CD14-positive monocyte (primary cell): ENCODE data around the gene ATE1. TPM values are rescaled to one million over a fixed set of nuclear protein-coding genes. Genes with fewer than 3 reads are reported as not detected.

Source experiments
- DNase-seq, 3 donors: peaks; one replicate each; pipeline ENCODE4 v3.0.0-alpha.2; 2011 to 2022
- H2AFZ ChIP-seq: 2 replicates; pipeline ENCODE4 v1.6.0; 2012; ENCODE audit warnings: mild to moderate bottlenecking, low read depth, low read length, inconsistent platforms; ENCODE audit not compliant: insufficient read depth, poor library complexity, severe bottlenecking
- H3K27ac ChIP-seq, 2 donors: 1 replicate in 1 of 2; 2 replicates in 1 of 2; pipeline ENCODE4 v1.5.1; 2012 to 2013; ENCODE audit warnings: low read length in 2 of 2, control low read depth in 1 of 2, inconsistent platforms in 1 of 2, low read depth in 1 of 2, mild to moderate bottlenecking in 1 of 2
- H3K27me3 ChIP-seq, 2 donors: one replicate each; pipeline versions ENCODE4 v1.6.0 to v1.6.1; 2011 to 2013; ENCODE audit warnings: low read length in 2 of 2; ENCODE audit not compliant: control insufficient read depth in 2 of 2, insufficient read depth in 2 of 2
- H3K36me3 ChIP-seq, 2 donors: replicated peaks in 1 of 2; 1 replicate in 1 of 2; 2 replicates in 1 of 2; pipeline versions ENCODE4 v1.5.1 to v1.6.1; 2012 to 2013; ENCODE audit warnings: low read length in 2 of 2, control low read depth in 1 of 2, inconsistent platforms in 1 of 2, mild to moderate bottlenecking in 1 of 2; ENCODE audit not compliant: insufficient read depth in 2 of 2, control insufficient read depth in 1 of 2
- H3K4me1 ChIP-seq, 2 donors: 1 replicate in 1 of 2; 2 replicates in 1 of 2; pipeline versions ENCODE4 v1.5.1 to v1.6.1; 2012 to 2013; ENCODE audit warnings: low read length in 2 of 2, control low read depth in 1 of 2, inconsistent platforms in 1 of 2, mild to moderate bottlenecking in 1 of 2, moderate library complexity in 1 of 2; ENCODE audit not compliant: insufficient read depth in 2 of 2, control insufficient read depth in 1 of 2
- H3K4me2 ChIP-seq: replicated peaks from 2 replicates; pipeline ENCODE3; 2012; ENCODE audit warnings: low read length, moderate library complexity, mild to moderate bottlenecking; ENCODE audit not compliant: poor library complexity, severe bottlenecking; ENCODE audit errors: extremely low read depth
- H3K4me3 ChIP-seq, 3 experiments: fragments of 200-600 bp in 1 of 3; sonication (generic) in 1 of 3; replicated peaks in 1 of 3; 1 replicate in 2 of 3; 2 replicates in 1 of 3; pipeline ENCODE4 v1.5.1; 2011 to 2013; ENCODE audit warnings: low read length in 3 of 3, mild to moderate bottlenecking in 3 of 3, control low read depth in 2 of 3, low read depth in 2 of 3, inconsistent platforms in 1 of 3, moderate library complexity in 1 of 3
- H3K79me2 ChIP-seq: 2 replicates; pipeline ENCODE4 v1.6.0; 2012; ENCODE audit warnings: mild to moderate bottlenecking, control low read depth, inconsistent platforms, low read length, moderate library complexity; ENCODE audit not compliant: insufficient read depth
- H3K9ac ChIP-seq: 2 replicates; pipeline ENCODE4 v1.6.0; 2017; ENCODE audit warnings: low read length, mild to moderate bottlenecking; ENCODE audit not compliant: insufficient read depth, poor library complexity, severe bottlenecking
- H3K9me3 ChIP-seq, 2 donors: replicated peaks in 1 of 2; 1 replicate in 1 of 2; 2 replicates in 1 of 2; pipeline versions ENCODE4 v1.5.1 to v1.6.1; 2012 to 2013; ENCODE audit warnings: low read length in 2 of 2, control low read depth in 1 of 2; ENCODE audit not compliant: control insufficient read depth in 1 of 2, insufficient read depth in 1 of 2
- H4K20me1 ChIP-seq: 2 replicates; pipeline ENCODE4 v1.6.0; 2012; ENCODE audit warnings: mild to moderate bottlenecking, low read length, control low read depth, moderate library complexity; ENCODE audit not compliant: insufficient read depth
- H3K27ac Mint-ChIP-seq, 7 donors: one replicate each; pipeline ENCODE4 v1.8.0; 2020; ENCODE audit warnings: mild to moderate bottlenecking in 7 of 7, mixed read lengths in 7 of 7, moderate library complexity in 6 of 7, inconsistent platforms in 2 of 7
- H3K27me3 Mint-ChIP-seq, 3 donors: one replicate each; pipeline ENCODE4 v1.8.0; 2021 to 2022; ENCODE audit warnings: low read depth in 3 of 3, mild to moderate bottlenecking in 3 of 3, mixed read lengths in 3 of 3, moderate library complexity in 3 of 3, inconsistent platforms in 1 of 3
- H3K36me3 Mint-ChIP-seq, 2 donors: one replicate each; pipeline ENCODE4 v1.8.0; 2020; ENCODE audit warnings: mixed read lengths in 2 of 2, inconsistent platforms in 1 of 2, mild to moderate bottlenecking in 1 of 2
- H3K4me1 Mint-ChIP-seq: one replicate; pipeline ENCODE4 v1.8.0; 2020; ENCODE audit warnings: mild to moderate bottlenecking, mixed read lengths
- H3K4me3 Mint-ChIP-seq, 2 donors: one replicate each; pipeline ENCODE4 v1.8.0; 2020; ENCODE audit warnings: mild to moderate bottlenecking in 2 of 2, mixed read lengths in 2 of 2, moderate library complexity in 1 of 2
- H3K9me3 Mint-ChIP-seq, 7 donors: one replicate each; pipeline ENCODE4 v1.8.0; 2020 to 2022; ENCODE audit warnings: mixed read lengths in 7 of 7, mild to moderate bottlenecking in 6 of 7, moderate library complexity in 6 of 7, inconsistent platforms in 2 of 7
- CTCF ChIP-seq: fragments of 200-600 bp; IDR thresholded peaks from one replicate; pipeline ENCODE4 v1.8.0; 2022; ENCODE audit warnings: antibody characterized with exemption, mild to moderate bottlenecking
- WGBS: methylation state at CpG from one replicate; pipeline ENCODE4 v1.1.5; 2013; ENCODE audit warnings: missing lambda C conversion rate; ENCODE audit not compliant: insufficient coverage; 5-methylcytosine and 5-hydroxymethylcytosine counted together
- intact Hi-C, 2 donors: fragments of 100-400 bp; cut with micrococcal nuclease; formaldehyde crosslinking; loops; one replicate each; pipeline versions ENCODE4 v1.15.0 to v1.15.1; 2023
- polyA plus RNA-seq, 3 donors: library from polyadenylated mRNA; depleted of rRNA in 1 of 3; unstranded in 2 of 3; stranded (reverse) in 1 of 3; fragments of 300-500 nt in 2 of 3; fragments of >200 nt in 1 of 3; fragmentation: Illumina TruSeq in 2 of 3; gene quantifications; 1 replicate in 2 of 3; 2 replicates in 1 of 3; pipeline ENCODE4 v1.2.3, GENCODE V29; 2012 to 2021

ATE1 gene
- polyA plus RNA-seq, 3 donors = 9.2 to 19.5 (median 15.8) TPM

- Histone ChIP-seq H3K9ac (no peak overlapping the region), H3K36me3 (no peaks in the 10 kb centered on the region), H3K4me1 (no peaks in the 10 kb centered on the region), H3K4me3 (no peak overlapping the region), H2AFZ (no peak overlapping the region), H3K9me3 (no peaks in the 10 kb centered on the region), H4K20me1 (no peaks in the 10 kb centered on the region), H3K27me3 (no peaks in the 10 kb centered on the region), H3K79me2 (no peaks in the 10 kb centered on the region), H3K27ac (no peak overlapping the region), H3K4me2 (no peak overlapping the region)
- peaks cover 13 to 23% of the 10 kb centered on the region in 2 donors for H3K36me3 Mint-ChIP-seq
- no peak for TF ChIP-seq CTCF
- no peak overlapping the region for H3K27ac Mint-ChIP-seq
- H3K9me3 Mint-ChIP-seq = peaks cover 0 to 3% (median 0%) of the 10 kb centered on the region in 7 donors
- WGBS = no CpG with 5 or more reads among the region's 3 CpGs
- H3K4me3 Mint-ChIP-seq = no peak overlapping the region
- H3K27me3 Mint-ChIP-seq = peaks cover 0 to 1% (median 1%) of the 10 kb centered on the region in 3 donors
- DNase-seq = no peak
- intact Hi-C loops = no loop called here
- peaks cover 5% of the 10 kb centered on the region for H3K4me1 Mint-ChIP-seq
These were observed 131.5 kb downstream of the ATE1 start for GRCh38 chr10:121796342-121796741.

- Histone ChIP-seq H3K79me2 (no peaks in the 10 kb centered on the region), H3K9me3 (peaks cover 0 to 3% of the 10 kb centered on the region in 2 donors), H3K36me3 (peaks cover 4 to 10% of the 10 kb centered on the region in 2 donors), H3K4me1 (no peaks in the 10 kb centered on the region), H4K20me1 (no peaks in the 10 kb centered on the region), H2AFZ (no peak overlapping the region), H3K27me3 (no peaks in the 10 kb centered on the region), H3K27ac (no peak overlapping the region), H3K4me3 (no peak overlapping the region), H3K4me2 (no peak overlapping the region), H3K9ac (no peak overlapping the region)
- DNase-seq = no peak
- WGBS = 88% methylated on average over 1 of the region's 3 CpGs
- no peak overlapping the region for H3K4me3 Mint-ChIP-seq
- H3K4me1 Mint-ChIP-seq = peaks cover under 1% of the 10 kb centered on the region
- peaks cover 2 to 5% (median 3%) of the 10 kb centered on the region in 7 donors for H3K9me3 Mint-ChIP-seq
- H3K36me3 Mint-ChIP-seq = peaks cover 27 to 31% of the 10 kb centered on the region in 2 donors
- no peaks in the 10 kb centered on the region for H3K27me3 Mint-ChIP-seq
- intact Hi-C loops = no loop called here
- TF ChIP-seq CTCF = no peak
- H3K27ac Mint-ChIP-seq = peak overlapping the region in 1 of 7 donors; percentile 18
These were observed 135.6 kb downstream of the ATE1 start for GRCh38 chr10:121792198-121792597.
